Right atrium auricular region (tissue), 2 donors: Measurements from ENCODE around the gene GATA6. TPM values are rescaled to one million over a fixed set of nuclear protein-coding genes. Genes with fewer than 3 reads are reported as not detected.
A peak's percentile ranks its signal among the peaks of the same experiment; 100 is the strongest.

Experiments
- DNase-seq: peaks from one replicate; pipeline ENCODE4 v3.0.0-alpha.2; 2019; ENCODE audit warnings: low spot score
- H3K27ac ChIP-seq, 2 donors: fragments of 200-600 bp; sonication (generic); 1 replicate in 1 of 2; 2 replicates in 1 of 2; pipeline ENCODE4 v1.5.1; 2016 to 2019
- H3K27me3 ChIP-seq, 2 donors: fragments of 200-600 bp; sonication (generic); one replicate each; pipeline versions ENCODE4 v1.5.1 to v1.6.0; 2017 to 2019
- H3K36me3 ChIP-seq: fragments of 200-600 bp; sonication (generic); one replicate; pipeline ENCODE4 v1.5.1; 2016
- H3K4me1 ChIP-seq, 2 donors: fragments of 200-600 bp; sonication (generic); one replicate each; pipeline versions ENCODE4 v1.5.1 to v1.6.0; 2017 to 2019
- H3K4me3 ChIP-seq, 2 donors: fragments of 200-600 bp; sonication (generic); 1 replicate in 1 of 2; 2 replicates in 1 of 2; pipeline ENCODE4 v1.5.1; 2017 to 2019; ENCODE audit warnings: mild to moderate bottlenecking in 1 of 2, moderate library complexity in 1 of 2
- H3K9me3 ChIP-seq, 2 donors: fragments of 200-600 bp; sonication (generic); one replicate each; pipeline ENCODE4 v1.5.1; 2019
- CTCF ChIP-seq, 2 donors: fragments of 200-600 bp; sonication (generic); IDR thresholded peaks; one replicate each; pipeline ENCODE4 v1.5.1; 2019; ENCODE audit warnings: antibody characterized with exemption in 2 of 2
- total RNA-seq, 2 donors: library from RNA; depleted of rRNA; stranded (reverse); fragments of >200 nt; gene quantifications; one replicate each; pipeline ENCODE4 v1.1.0, GENCODE V29; 2016

The GATA6 gene
- total RNA-seq, 2 donors from 2014 or later: 88.7 to 95.5 TPM

GRCh38 chr18:22167091-22167470 is 2.3 kb upstream of the GATA6 start:
- H3K27ac ChIP-seq: peak overlapping the region; percentile 99 to 100
- H3K4me3 ChIP-seq: peak overlapping the region; percentile 87 to 95
- no peaks in the 10 kb centered on the region for H3K9me3 ChIP-seq

GRCh38 chr18:22167471-22168241 is 1.7 kb upstream of the GATA6 start:
- H3K9me3 ChIP-seq: no peaks in the 10 kb centered on the region
- H3K27ac ChIP-seq: peak overlapping the region; percentile 99 to 100
- H3K27me3 ChIP-seq: no peaks in the 10 kb centered on the region
- no peak for TF ChIP-seq CTCF (IDR thresholded peaks at IDR 0.05)
- H3K4me1 ChIP-seq: peaks cover 0 to 42% of the 10 kb centered on the region in 2 donors
- no peak for DNase-seq
- peak overlapping the region; percentile 87 to 95 for H3K4me3 ChIP-seq
- peaks cover 14% of the 10 kb centered on the region for H3K36me3 ChIP-seq

More at GRCh38 chr18:22167091-22167470, 2.3 kb upstream of the GATA6 start:
- H3K27me3 ChIP-seq: no peaks in the 10 kb centered on the region
- DNase-seq: peak; percentile 73
- peaks cover 9% of the 10 kb centered on the region for H3K36me3 ChIP-seq
- no peak for TF ChIP-seq CTCF (IDR thresholded peaks at IDR 0.05)
- peaks cover 0 to 44% of the 10 kb centered on the region in 2 donors for H3K4me1 ChIP-seq

GRCh38 chr18:22168360-22168921 is 948 bp upstream of the GATA6 start:
- Histone ChIP-seq H3K4me3 (peak overlapping the region; percentile 87 to 95), H3K27me3 (no peaks in the 10 kb centered on the region), H3K4me1 (peaks cover 0 to 34% of the 10 kb centered on the region in 2 donors), H3K27ac (peak overlapping the region; percentile 99 to 100), H3K9me3 (no peaks in the 10 kb centered on the region), H3K36me3 (peaks cover 22% of the 10 kb centered on the region)
- DNase-seq: no peak
- TF ChIP-seq CTCF (IDR thresholded peaks at IDR 0.05): no peak

GRCh38 chr18:22169889-22170420 is 566 bp downstream of the GATA6 start:
- H3K27me3 ChIP-seq: no peaks in the 10 kb centered on the region
- no peak for TF ChIP-seq CTCF (IDR thresholded peaks at IDR 0.05)
- H3K9me3 ChIP-seq: no peaks in the 10 kb centered on the region
- peaks cover 36% of the 10 kb centered on the region for H3K36me3 ChIP-seq
- DNase-seq: no peak
- H3K4me1 ChIP-seq: peaks cover 0 to 21% of the 10 kb centered on the region in 2 donors
- peak overlapping the region; percentile 99 to 100 for H3K27ac ChIP-seq
- peak overlapping the region; percentile 87 to 95 for H3K4me3 ChIP-seq

GRCh38 chr18:22170421-22171257 is 1.2 kb downstream of the GATA6 start:
- DNase-seq: no peak
- H3K4me1 ChIP-seq: peaks cover 0 to 21% of the 10 kb centered on the region in 2 donors
- peak overlapping the region; percentile 99 to 100 for H3K27ac ChIP-seq
- H3K36me3 ChIP-seq: peaks cover 42% of the 10 kb centered on the region
- H3K27me3 ChIP-seq: no peaks in the 10 kb centered on the region
- peak overlapping the region; percentile 87 to 95 for H3K4me3 ChIP-seq
- H3K9me3 ChIP-seq: no peaks in the 10 kb centered on the region
- TF ChIP-seq CTCF (IDR thresholded peaks at IDR 0.05): no peak
